K562 (cell line): ENCODE measurements around the gene RAB41. TPM values are rescaled to one million over a fixed set of nuclear protein-coding genes. Genes with fewer than 3 reads are reported as not detected.

ENCODE experiments used
- ATAC-seq: fragments of 200-7000 bp; cut with Tn5 transposase; 3 replicates; pipeline ENCODE4 v1.9.1; 2020; ENCODE audit warnings: moderate library complexity
- BruUV-seq: library from RNA; stranded (reverse); fragments of 400-500 nt; replicated peaks from 2 replicates; lab custom pipeline; 2021; lab: Mats Ljungman, UMichigan
- CTCF ChIA-PET: fragments of 300-600 bp; formaldehyde crosslinking; extraction: SDS; loops from one replicate; lab custom pipeline; 2021; ENCODE audit warnings: low intra/inter-chr PET ratio; lab: Yijun Ruan, JAX
- POLR2A ChIA-PET: fragments of 300-600, 350-650 bp; sonication (Branson Sonifier 250); formaldehyde crosslinking; extraction: SDS; loops from one replicate; lab custom pipeline; 2021; ENCODE audit warnings: antibody characterized with exemption, inconsistent platforms; lab: Yijun Ruan, JAX
- DNase-seq, 4 experiments: peaks; one replicate each; pipeline versions ENCODE4 v3.0.0 to v3.0.0-alpha.2; 2011 to 2018; ENCODE audit warnings: low spot score in 3 of 4, mixed read lengths in 3 of 4; ENCODE audit errors: extremely low read depth in 1 of 4
- FAIRE-seq: peaks from 2 replicates; lab custom pipeline; 2011; peaks lifted over from hg19 to GRCh38; lab: Jason Lieb, UNC
- H2AFZ ChIP-seq: 2 replicates; pipeline ENCODE4 v1.6.0; 2011; ENCODE audit warnings: low read depth, low read length, control low read depth, inconsistent platforms
- H3K27ac ChIP-seq: fragments of 200-600 bp; 3 replicates; pipeline ENCODE4 v1.8.0; 2011; ENCODE audit warnings: low read depth, mild to moderate bottlenecking, control low read depth, inconsistent platforms, low read length, moderate library complexity, mixed read lengths; ENCODE audit errors: extremely low read depth
- H3K27me3 ChIP-seq, 2 experiments: fragments of 300-600 bp in 1 of 2; 2 replicates in 1 of 2; 3 replicates in 1 of 2; pipeline versions ENCODE4 v1.6.0 to v1.8.0; 2011; ENCODE audit warnings: inconsistent platforms in 2 of 2, low read length in 2 of 2, mild to moderate bottlenecking in 1 of 2, mixed read lengths in 1 of 2, moderate library complexity in 1 of 2; ENCODE audit not compliant: control insufficient read depth in 2 of 2, insufficient read depth in 2 of 2
- H3K36me3 ChIP-seq: fragments of 300-600 bp; 3 replicates; pipeline ENCODE4 v1.8.0; 2011; ENCODE audit warnings: mild to moderate bottlenecking, low read length, inconsistent platforms; ENCODE audit not compliant: control insufficient read depth, insufficient read depth
- H3K4me1 ChIP-seq, 2 experiments: fragments of 200-600 bp in 1 of 2; replicated peaks in 1 of 2; 2 replicates in 1 of 2; 3 replicates in 1 of 2; pipeline versions ENCODE4 v1.5.1 to v1.8.0; 2011; ENCODE audit warnings: inconsistent platforms in 2 of 2, low read length in 2 of 2, mild to moderate bottlenecking in 1 of 2, mixed read lengths in 1 of 2, moderate library complexity in 1 of 2; ENCODE audit not compliant: control insufficient read depth in 2 of 2, insufficient read depth in 2 of 2
- H3K4me2 ChIP-seq: 2 replicates; pipeline ENCODE4 v1.6.1; 2011; ENCODE audit warnings: low read length, control low read depth, inconsistent platforms, mixed read lengths; ENCODE audit not compliant: insufficient read depth
- H3K4me3 ChIP-seq: fragments of 200-600 bp; sonication (generic), shearing (Covaris generic); 2 replicates; pipeline ENCODE4 v1.5.1; 2016; ENCODE audit warnings: control low read depth, inconsistent platforms
- H3K79me2 ChIP-seq: fragments of 200-600 bp; 3 replicates; pipeline ENCODE4 v1.8.0; 2011; ENCODE audit warnings: low read length, inconsistent platforms; ENCODE audit not compliant: control insufficient read depth, insufficient read depth
- H3K9ac ChIP-seq, 2 experiments: 2 replicates each; pipeline versions ENCODE4 v1.6.0 to v1.6.1; 2011; ENCODE audit warnings: low read depth in 2 of 2, low read length in 2 of 2, control low read depth in 1 of 2, inconsistent platforms in 1 of 2, mild to moderate bottlenecking in 1 of 2, mixed read lengths in 1 of 2; ENCODE audit not compliant: insufficient read depth in 1 of 2
- H3K9me1 ChIP-seq: one replicate; pipeline ENCODE4 v1.6.0; 2011; ENCODE audit warnings: inconsistent platforms, mild to moderate bottlenecking, low read length, moderate library complexity; ENCODE audit not compliant: control insufficient read depth, insufficient read depth
- H3K9me3 ChIP-seq: replicated peaks from 2 replicates; pipeline ENCODE4 v1.5.1; 2011; ENCODE audit warnings: low read depth, low read length, inconsistent platforms; ENCODE audit not compliant: control insufficient read depth, insufficient read depth
- H4K20me1 ChIP-seq: replicated peaks from 2 replicates; pipeline ENCODE4 v1.6.1; 2011; ENCODE audit warnings: low read length, inconsistent platforms, mixed read lengths; ENCODE audit not compliant: control insufficient read depth, insufficient read depth
- ATF4 ChIP-seq: fragments of 450-650 bp; formaldehyde crosslinking; IDR thresholded peaks from 2 replicates; pipeline ENCODE4 v1.4.0; 2022; ENCODE audit warnings: mild to moderate bottlenecking, moderate library complexity
- CEBPZ ChIP-seq: fragments of 150-350 bp; IDR thresholded peaks from 2 replicates; pipeline ENCODE4 v1.6.1; 2014; ENCODE audit warnings: low read depth, mild to moderate bottlenecking, low read length, borderline replicate concordance
- CHD4 ChIP-seq: fragments of 200-600 bp; sonication (generic); IDR thresholded peaks from 3 replicates; pipeline ENCODE4 v1.6.1; 2012; ENCODE audit warnings: low read depth, mild to moderate bottlenecking, mixed read lengths, low read length, inconsistent platforms; ENCODE audit not compliant: insufficient read depth, insufficient replicate concordance, poor library complexity, severe bottlenecking
- DDX20 ChIP-seq: fragments of 450-650 bp; IDR thresholded peaks from 2 replicates; pipeline ENCODE4 v1.6.1; 2016; ENCODE audit warnings: missing genetic modification characterization, low read depth, mild to moderate bottlenecking, missing compliant biosample characterization, moderate library complexity
- FOXA3 ChIP-seq, 2 experiments: fragments of 450-650 bp in 1 of 2; sonication (generic) in 1 of 2; formaldehyde crosslinking; IDR thresholded peaks in 1 of 2; conservative IDR thresholded peaks in 1 of 2; 2 replicates each; pipeline versions ENCODE4 v1.4.0 to v1.8.0; 2020 to 2022; ENCODE audit warnings: mild to moderate bottlenecking in 2 of 2, missing genetic modification reagents in 1 of 2
- VEZF1 ChIP-seq: fragments of 200-800 bp; sonication (Bioruptor generic); IDR thresholded peaks from 2 replicates; pipeline ENCODE4 v1.6.1; 2017; ENCODE audit warnings: missing genetic modification characterization, missing compliant biosample characterization
- ZNF280A ChIP-seq: fragments of 450-650 bp; IDR thresholded peaks from 2 replicates; pipeline ENCODE4 v1.6.1; 2018; ENCODE audit warnings: mild to moderate bottlenecking, low read depth; ENCODE audit not compliant: partially characterized antibody
- WGBS: fragments of 100-300 bp; shearing (Covaris generic); methylation state at CpG from one replicate; pipeline ENCODE4 v1.1.6; 2016; ENCODE audit warnings: low coverage, mixed read lengths; ENCODE audit not compliant: insufficient coverage; ENCODE audit errors: missing lambda C conversion rate; 5-methylcytosine and 5-hydroxymethylcytosine counted together
- in situ Hi-C: fragments of 300-500 bp; cut with MboI; formaldehyde crosslinking; loops from 4 replicates; pipeline ENCODE4 v1.15.0; 2018; ENCODE audit warnings: inconsistent platforms, mixed read lengths
- intact Hi-C: fragments of 100-400 bp; cut with micrococcal nuclease; formaldehyde crosslinking; loops from 2 replicates; pipeline ENCODE4 v1.14.2; 2022
- polyA plus RNA-seq, 8 experiments: library from polyadenylated mRNA; depleted of rRNA in 4 of 8; stranded (reverse) in 5 of 8; unstranded in 3 of 8; fragments of >200 nt; fragmentation: Nextera tagmentation in 2 of 8; fragmentation: Illumina TruSeq in 1 of 8; extraction: Ambion mirVana in 2 of 8; extraction: Trizol in 1 of 8; gene quantifications; 2 replicates each; pipeline versions ENCODE4 v1.2.1 to v1.2.3, GENCODE V29; 2011 to 2014; ENCODE audit warnings: inconsistent platforms in 1 of 8, missing spikeins in 1 of 8
- total RNA-seq, 7 experiments: library from RNA; depleted of rRNA in 6 of 7; stranded (reverse); fragments of >200 nt in 6 of 7; fragmentation: Illumina TruSeq in 2 of 7; extraction: Trizol in 2 of 7; gene quantifications; 2 replicates each; pipeline versions ENCODE4 v1.2.1 to v1.2.3, GENCODE V29; 2011 to 2021; ENCODE audit warnings: low replicate concordance in 1 of 7

Gene RAB41
- total and polyA plus RNA-seq, 9 of the 15 experiments (the other 6 are each of a cell fraction or from before 2014, with no cell fraction given), result 0.08 TPM; not detected in 8

GRCh38 chrX:70293621-70294020 is 11.6 kb downstream of the RAB41 start:
- ATAC-seq, result no peak
- H2AFZ ChIP-seq, result no peak overlapping the region
- H3K27ac ChIP-seq, result no peak overlapping the region
- no peaks in the 10 kb centered on the region for H4K20me1 ChIP-seq
- 89% methylated on average over 5 of the region's 5 CpGs for WGBS
- FAIRE-seq, result no peak
- H3K4me1 ChIP-seq, result no peaks in the 10 kb centered on the region; a peak in 1 of 5 replicates
- H3K4me3 ChIP-seq, result no peak overlapping the region
- intact Hi-C loops (no loop called here), in situ Hi-C loops (no loop called here)
- no TSS peak for BruUV-seq
- no peak overlapping the region for H3K4me2 ChIP-seq
- DNase-seq, result no peak
- H3K9ac ChIP-seq, result no peak overlapping the region
- H3K9me3 ChIP-seq, result no peaks in the 10 kb centered on the region
- TF ChIP-seq CEBPZ (no peak), FOXA3 (CRISPR knock-in tag; conservative IDR thresholded peaks at IDR 0.05 in 1 of 2, IDR thresholded peaks at IDR 0.05 in 1 of 2) (no peak), ATF4 (CRISPR knock-in tag) (no peak), CHD4 (no peak), VEZF1 (CRISPR knock-in tag) (no peak), DDX20 (no peak), ZNF280A (no peak)
- no peaks in the 10 kb centered on the region for H3K27me3 ChIP-seq
- CTCF ChIA-PET, result no interaction called here
- H3K9me1 ChIP-seq, result no peaks in the 10 kb centered on the region
- peaks cover 48% of the 10 kb centered on the region for H3K36me3 ChIP-seq
- POLR2A ChIA-PET, result interaction anchor here (1.5 kb wide), 1 partner anchor 10 kb away, joined by 4 read pairs; no protein-coding TSS in a partner anchor
- peaks cover 44% of the 10 kb centered on the region for H3K79me2 ChIP-seq
